ENCODE data around the gene CHIT1.

The CHIT1 gene

DNA sequence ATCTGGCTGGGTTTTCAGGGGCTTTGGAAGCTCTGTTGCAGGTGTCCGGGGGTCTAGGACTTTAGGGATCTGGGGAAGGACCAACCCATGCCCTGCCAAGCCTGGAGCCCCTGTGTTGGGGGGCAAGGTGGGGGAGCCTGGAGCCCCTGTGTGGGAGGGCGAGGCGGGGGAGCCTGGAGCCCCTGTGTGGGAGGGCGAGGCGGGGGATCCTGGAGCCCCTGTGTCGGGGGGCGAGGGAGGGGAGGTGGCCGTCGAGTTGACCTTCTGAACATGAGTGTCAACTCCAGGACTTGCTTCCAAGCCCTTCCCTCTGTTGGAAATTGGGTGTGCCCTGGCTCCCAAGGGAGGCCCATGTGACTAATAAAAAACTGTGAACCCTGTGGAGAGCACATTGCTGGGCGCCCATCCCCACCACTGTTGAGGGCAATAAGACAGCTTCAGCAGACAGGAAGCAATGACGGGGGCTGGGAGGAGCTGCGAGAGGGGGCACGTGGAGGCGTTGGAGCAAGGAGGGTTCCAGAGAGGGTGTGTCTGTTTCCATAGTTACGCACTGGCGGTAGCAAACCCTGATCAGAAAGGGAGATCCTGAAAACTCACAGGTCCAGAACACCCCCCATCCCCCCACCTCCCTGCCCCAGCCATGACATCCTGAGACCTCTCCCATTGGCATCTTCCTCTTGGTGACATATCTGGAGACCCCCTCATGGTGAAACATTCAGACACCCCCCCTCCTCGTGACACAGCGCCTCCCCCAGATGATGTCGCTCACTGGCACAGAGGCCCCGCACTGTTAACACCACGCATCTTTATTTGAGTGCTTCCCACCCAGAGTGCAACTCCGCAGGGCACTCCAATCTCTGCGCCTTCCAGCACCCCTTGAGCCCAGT is 62.2 kb downstream of the CHIT1 start:
- Mint-ChIP-seq H3K27ac (no peak overlapping the region), H3K4me3 (no peak overlapping the region), H3K9me3 (no peaks in the 10 kb centered on the region), H3K27me3 (ENCODE audit: low read depth) (no peaks in the 10 kb centered on the region), H3K36me3 (ENCODE audit: low read depth) (no peaks in the 10 kb centered on the region), H3K4me1 (ENCODE audit: low read depth) (no peaks in the 10 kb centered on the region)
- no peak for DNase-seq (ENCODE audit: low spot score)

- H3K36me3 Mint-ChIP-seq (ENCODE audit: low read depth), result no peaks in the 10 kb centered on the region
- H3K9me3 Mint-ChIP-seq, result no peaks in the 10 kb centered on the region
- H3K27me3 Mint-ChIP-seq (ENCODE audit: low read depth), result no peaks in the 10 kb centered on the region
- no peak for DNase-seq (ENCODE audit: low spot score)
- H3K4me3 Mint-ChIP-seq, result no peak overlapping the region
- no peaks in the 10 kb centered on the region for H3K4me1 Mint-ChIP-seq (ENCODE audit: low read depth)
- no peak overlapping the region for H3K27ac Mint-ChIP-seq
Measured at GRCh38 chr1:203166192-203166940, 63.1 kb downstream of the CHIT1 start.

Data from T-helper 2 cell treated with Interferon-gamma antibody and Interleukin-4, amounts not matched to agents 5 μg/mL and 100 μg/mL, for 36 hours (primary cell).